Heart left ventricle (tissue), 16 donors: ENCODE measurements around the gene OPRPN. TPM values are rescaled to one million over a fixed set of nuclear protein-coding genes. Genes with fewer than 3 reads are reported as not detected.

Experiments used
- ATAC-seq, 4 donors: fragments of 200-7000 bp; cut with Tn5 transposase; one replicate each; pipeline ENCODE4 v1.9.1; 2020 to 2022; ENCODE audit warnings: moderate library complexity in 4 of 4, mild to moderate bottlenecking in 3 of 4, moderate number of reproducible peaks in 1 of 4
- DNase-seq, 5 donors: peaks; one replicate each; pipeline ENCODE4 v3.0.0-alpha.2; 2020
- H3K27ac ChIP-seq, 12 donors: fragments of 200-600 bp; sonication (generic) in 4 of 12; one replicate each; pipeline versions ENCODE4 v1.5.0 to v1.8.0; 2016 to 2022; ENCODE audit warnings: mild to moderate bottlenecking in 2 of 12
- H3K27me3 ChIP-seq, 9 donors: fragments of 200-600 bp; sonication (generic) in 2 of 9; one replicate each; pipeline versions ENCODE4 v1.5.1 to v1.8.0; 2016 to 2022; ENCODE audit warnings: mild to moderate bottlenecking in 3 of 9
- H3K36me3 ChIP-seq, 9 donors: fragments of 200-600 bp; sonication (generic) in 2 of 9; one replicate each; pipeline versions ENCODE4 v1.5.0 to v1.8.0; 2018 to 2022; ENCODE audit warnings: mild to moderate bottlenecking in 2 of 9
- H3K4me1 ChIP-seq, 12 donors: fragments of 200-600 bp; sonication (generic) in 4 of 12; one replicate each; pipeline versions ENCODE4 v1.5.0 to v1.8.0; 2016 to 2022; ENCODE audit warnings: mild to moderate bottlenecking in 3 of 12
- H3K4me3 ChIP-seq, 12 donors: fragments of 200-600 bp; sonication (generic) in 4 of 12; one replicate each; pipeline versions ENCODE4 v1.5.0 to v1.8.0; 2017 to 2022; ENCODE audit warnings: mild to moderate bottlenecking in 9 of 12, moderate library complexity in 4 of 12
- H3K9me3 ChIP-seq, 12 donors: fragments of 200-600 bp; sonication (generic) in 4 of 12; one replicate each; pipeline versions ENCODE4 v1.5.0 to v1.8.0; 2016 to 2022; ENCODE audit warnings: mild to moderate bottlenecking in 1 of 12
- POLR2A ChIP-seq, 2 donors: fragments of 450-650 bp; IDR thresholded peaks; one replicate each; pipeline ENCODE4 v1.6.1; 2017; ENCODE audit warnings: antibody characterized with exemption in 2 of 2, mild to moderate bottlenecking in 2 of 2, moderate library complexity in 2 of 2
- WGBS, 4 donors: extraction: QIAGEN DNeasy Blood & Tissue Kit in 2 of 4; methylation state at CpG; one replicate each; pipeline versions ENCODE4 v1.1.5 to v1.1.7; 2013 to 2018; 5-methylcytosine and 5-hydroxymethylcytosine counted together
- intact Hi-C, 10 donors: fragments of 100-400 bp; cut with DNase I; formaldehyde crosslinking; loops; one replicate each; pipeline versions ENCODE4 v1.11.1 to v1.14.2; 2022
- long read RNA-seq, 3 donors: library from polyadenylated mRNA; unstranded; transcript quantifications; one replicate each; pipeline ENCODE4 v2.0.0, GENCODE V29; 2020 to 2021
- polyA plus RNA-seq, 2 donors: library from polyadenylated mRNA; stranded (reverse); fragments of 200-250 nt; gene quantifications; one replicate each; pipeline ENCODE4 v1.2.3, GENCODE V29; 2013
- total RNA-seq, 9 donors: library from RNA; depleted of rRNA in 2 of 9; stranded (reverse); fragments of >200 nt in 2 of 9; fragmentation: NEBNext Ultra II Directional in 3 of 9; extraction: Animal tissue kit (Norgen Biotek cat#: 25700) in 3 of 9; gene quantifications; one replicate each; pipeline versions ENCODE4 v1.1.0 to v1.2.4, GENCODE V29; 2016 to 2023
- TF ChIP-seq, protein P1 (sequence below), 12 donors: fragments of 200-600 bp; sonication (generic) in 4 of 12; IDR thresholded peaks; one replicate each; pipeline versions ENCODE4 v1.5.0 to v1.8.0; 2018 to 2022; ENCODE audit warnings: antibody characterized with exemption in 12 of 12, mild to moderate bottlenecking in 5 of 12
- donor health status: ischemic (EF 13 %, LVEDD 7.1; RV severe dilation, severe dysfunction).
- donor health status: healthy with polysubstance abuse.
- donor health status: DM: no; HTN: yes; CAD: no.
- donor health status: DM: no; HTN: no; CAD: no.
- donor health status: ischemic (EF 25% LVEDD 6.9; RV normal size, moderate dysfunction).
- donor health status: ischemic (EF 25% LVEDD 5.7; RV mildly dilated, moderate dysfunction).
- donor health status: healthy.
- donor health status: DM: yes; HTN: yes; CAD: no.
- donor health status: ischemic (EF 35%, LVEDD 5.7; RV mildly dilated, moderate dysfunction).
- donor health status: nonischemic (EF 11% LVEDD 7.7; RV severe dilation, severe dysfunction).
- donor health status: DM: yes; HTN: yes; CAD: no.
- donor health status: PGD.
- donor health status: ischemic (EF 29% LVEDD 5.4; RV normal size, mild dysfunction).
- donor health status: nonischemic (EF 23%, LVEDD 6.1; RV moderate dilation, normal function).

Gene OPRPN, protein sequence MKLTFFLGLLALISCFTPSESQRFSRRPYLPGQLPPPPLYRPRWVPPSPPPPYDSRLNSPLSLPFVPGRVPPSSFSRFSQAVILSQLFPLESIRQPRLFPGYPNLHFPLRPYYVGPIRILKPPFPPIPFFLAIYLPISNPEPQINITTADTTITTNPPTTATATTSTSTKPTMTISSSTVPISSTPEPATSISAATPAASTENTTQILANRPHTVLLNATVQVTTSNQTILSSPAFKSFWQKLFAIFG
- total RNA-seq: not detected
- polyA plus RNA-seq: not detected
- long read RNA-seq, donor 1: 0 reads
- long read RNA-seq, donor 2: 0 reads
- long read RNA-seq, donor 3: 0 reads

DNA sequence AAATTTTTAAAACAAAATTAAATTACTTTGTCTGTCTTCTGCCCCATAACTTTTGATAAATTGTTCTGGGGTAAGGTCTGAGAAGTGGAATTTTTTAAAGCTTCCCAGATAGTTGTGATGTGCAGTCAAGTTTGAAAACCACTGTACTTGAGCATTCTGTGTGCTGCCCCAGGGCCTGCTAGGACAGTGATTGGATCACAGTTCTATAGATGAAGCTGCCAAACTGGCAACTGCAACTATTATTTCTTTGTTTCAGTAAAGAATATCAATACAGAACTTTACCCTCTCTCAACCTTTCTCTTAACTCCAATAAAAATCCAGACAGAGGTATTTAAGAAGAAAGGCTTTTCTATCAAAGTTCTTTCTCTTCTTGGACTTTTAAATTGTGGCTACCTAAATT, at the start of gene OPRPN:
OPRPN (plus strand) TSS at position 361 of the 400 bp plus-strand sequence. CDS start 1,346 bp downstream, outside the sequence.
- TF ChIP-seq POLR2A (IDR thresholded peaks at IDR 0.05): no peak
- TF ChIP-seq, protein P1, sequence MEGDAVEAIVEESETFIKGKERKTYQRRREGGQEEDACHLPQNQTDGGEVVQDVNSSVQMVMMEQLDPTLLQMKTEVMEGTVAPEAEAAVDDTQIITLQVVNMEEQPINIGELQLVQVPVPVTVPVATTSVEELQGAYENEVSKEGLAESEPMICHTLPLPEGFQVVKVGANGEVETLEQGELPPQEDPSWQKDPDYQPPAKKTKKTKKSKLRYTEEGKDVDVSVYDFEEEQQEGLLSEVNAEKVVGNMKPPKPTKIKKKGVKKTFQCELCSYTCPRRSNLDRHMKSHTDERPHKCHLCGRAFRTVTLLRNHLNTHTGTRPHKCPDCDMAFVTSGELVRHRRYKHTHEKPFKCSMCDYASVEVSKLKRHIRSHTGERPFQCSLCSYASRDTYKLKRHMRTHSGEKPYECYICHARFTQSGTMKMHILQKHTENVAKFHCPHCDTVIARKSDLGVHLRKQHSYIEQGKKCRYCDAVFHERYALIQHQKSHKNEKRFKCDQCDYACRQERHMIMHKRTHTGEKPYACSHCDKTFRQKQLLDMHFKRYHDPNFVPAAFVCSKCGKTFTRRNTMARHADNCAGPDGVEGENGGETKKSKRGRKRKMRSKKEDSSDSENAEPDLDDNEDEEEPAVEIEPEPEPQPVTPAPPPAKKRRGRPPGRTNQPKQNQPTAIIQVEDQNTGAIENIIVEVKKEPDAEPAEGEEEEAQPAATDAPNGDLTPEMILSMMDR (IDR thresholded peaks at IDR 0.05): no peak
- Histone ChIP-seq H3K4me3 (no peak within 1 kb of the TSS), H3K4me1 (no peaks in the 10 kb centered on the region), H3K27me3 (no peaks in the 10 kb centered on the region), H3K9me3 (peaks cover 0 to 4% (median 0%) of the 10 kb centered on the region in 12 donors), H3K36me3 (no peaks in the 10 kb centered on the region), H3K27ac (no peak within 1 kb of the TSS)
- intact Hi-C loops: no loop called here
- DNase-seq: no peak
- ATAC-seq: no peak

DNA sequence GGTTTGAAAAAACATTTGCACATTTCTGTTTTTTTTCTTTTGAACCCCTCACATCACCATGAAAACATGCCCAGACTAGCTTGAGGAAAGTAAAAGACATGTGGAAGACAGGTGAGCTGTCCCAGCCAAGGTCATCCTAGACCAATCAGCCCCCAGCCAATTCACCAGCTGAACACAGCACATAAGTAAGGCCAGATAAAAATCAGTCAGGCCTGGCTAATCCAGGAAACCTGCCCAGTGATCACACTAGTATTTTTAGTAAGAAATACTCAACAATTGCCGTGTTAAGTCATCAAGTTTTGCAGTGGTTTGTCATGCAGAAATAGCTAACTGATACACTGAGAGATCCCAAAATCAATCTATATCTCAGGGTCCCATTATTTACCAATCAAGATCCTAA, 41.6 kb upstream of the OPRPN start:
- no peak for TF ChIP-seq POLR2A (IDR thresholded peaks at IDR 0.05)
- TF ChIP-seq, protein P1 (IDR thresholded peaks at IDR 0.05): no peak
- no peaks in the 10 kb centered on the region for H3K27me3 ChIP-seq
- ATAC-seq: no peak
- no peak overlapping the region for H3K27ac ChIP-seq
- H3K9me3 ChIP-seq: peaks cover 0 to 5% (median 0%) of the 10 kb centered on the region in 12 donors
- H3K4me1 ChIP-seq: no peaks in the 10 kb centered on the region
- 17 to 56% (median 45%) methylated on average over 1 of the region's 1 CpG for WGBS, 4 donors
- intact Hi-C loops: no loop called here
- H3K36me3 ChIP-seq: no peaks in the 10 kb centered on the region
- no peak for DNase-seq
- H3K4me3 ChIP-seq: no peak overlapping the region

DNA sequence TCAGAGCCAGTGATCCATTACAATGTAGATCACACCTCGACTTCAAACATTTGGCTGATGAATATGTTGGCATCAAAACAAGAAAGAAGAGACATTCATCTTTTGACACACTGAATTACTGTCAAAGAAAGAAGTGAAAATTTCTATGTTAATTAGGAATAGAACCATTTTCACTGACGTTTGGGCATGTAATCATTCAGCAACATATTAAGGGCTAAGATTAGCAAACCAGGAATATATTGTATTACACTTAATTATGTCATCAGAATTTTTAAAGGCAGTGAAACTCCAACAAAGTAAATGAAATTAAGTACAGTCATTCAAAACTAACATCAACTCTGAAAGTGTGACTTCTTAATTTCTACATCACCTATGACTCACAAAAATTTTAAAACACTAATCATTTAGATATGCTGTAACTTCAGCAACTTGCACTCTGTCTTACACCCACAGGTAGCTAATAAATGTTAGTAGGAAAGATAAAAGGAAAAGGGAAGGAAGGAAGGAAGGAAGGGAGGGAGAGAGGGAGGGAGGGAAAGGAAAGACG, 38.6 kb upstream of the OPRPN start:
- H3K27ac ChIP-seq: no peak overlapping the region
- 42 to 54% (median 46%) methylated on average over 3 of the region's 3 CpGs for WGBS, 4 donors
- DNase-seq (no peak), ATAC-seq (no peak)
- H3K36me3 ChIP-seq: no peaks in the 10 kb centered on the region
- intact Hi-C loops: no loop called here
- no peaks in the 10 kb centered on the region for H3K4me1 ChIP-seq
- H3K9me3 ChIP-seq: peaks cover 0 to 5% (median 0%) of the 10 kb centered on the region in 12 donors
- H3K27me3 ChIP-seq: no peaks in the 10 kb centered on the region
- no peak overlapping the region for H3K4me3 ChIP-seq
- TF ChIP-seq, protein P1 (IDR thresholded peaks at IDR 0.05): no peak
- TF ChIP-seq POLR2A (IDR thresholded peaks at IDR 0.05): no peak

DNA sequence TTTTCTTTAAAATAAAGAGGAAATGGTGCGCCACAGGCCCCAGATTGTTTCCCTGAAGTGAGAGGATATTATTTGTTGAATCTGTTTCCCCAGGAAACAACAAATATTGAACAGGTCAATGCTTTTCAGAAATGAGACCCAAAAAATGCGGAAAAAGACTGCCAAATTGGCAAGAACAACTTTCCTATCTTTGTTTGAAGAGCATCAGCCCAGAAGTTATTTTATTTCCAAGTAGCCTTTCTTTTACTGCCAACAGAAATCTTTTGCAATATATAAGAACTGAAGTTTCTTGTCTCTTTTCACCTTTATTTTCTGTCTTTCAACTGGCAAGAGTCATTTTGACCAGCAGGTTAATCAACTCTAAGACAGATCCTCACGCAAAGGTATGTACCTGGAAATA, 37.3 kb upstream of the OPRPN start, which contains the start of gene SMR3A:
SMR3A (plus strand) TSS at position 301 of the 400 bp plus-strand sequence. CDS start 1,356 bp downstream, outside the sequence.
- Histone ChIP-seq H3K4me3 (no peak within 1 kb of the TSS), H3K4me1 (no peaks in the 10 kb centered on the region), H3K36me3 (no peaks in the 10 kb centered on the region), H3K27me3 (no peaks in the 10 kb centered on the region), H3K27ac (no peak within 1 kb of the TSS), H3K9me3 (peaks cover 0 to under 1% (median 0%) of the 10 kb centered on the region in 12 donors)
- intact Hi-C loops: no loop called here
- TF ChIP-seq, protein P1 (IDR thresholded peaks at IDR 0.05): no peak
- TF ChIP-seq POLR2A (IDR thresholded peaks at IDR 0.05): no peak
- DNase-seq: no peak
- ATAC-seq: no peak
- 61 to 71% (median 69%) methylated on average over 3 of the region's 3 CpGs for WGBS, 4 donors
